ENCODE data around the gene RPP25L.

The RPP25L gene

DNA sequence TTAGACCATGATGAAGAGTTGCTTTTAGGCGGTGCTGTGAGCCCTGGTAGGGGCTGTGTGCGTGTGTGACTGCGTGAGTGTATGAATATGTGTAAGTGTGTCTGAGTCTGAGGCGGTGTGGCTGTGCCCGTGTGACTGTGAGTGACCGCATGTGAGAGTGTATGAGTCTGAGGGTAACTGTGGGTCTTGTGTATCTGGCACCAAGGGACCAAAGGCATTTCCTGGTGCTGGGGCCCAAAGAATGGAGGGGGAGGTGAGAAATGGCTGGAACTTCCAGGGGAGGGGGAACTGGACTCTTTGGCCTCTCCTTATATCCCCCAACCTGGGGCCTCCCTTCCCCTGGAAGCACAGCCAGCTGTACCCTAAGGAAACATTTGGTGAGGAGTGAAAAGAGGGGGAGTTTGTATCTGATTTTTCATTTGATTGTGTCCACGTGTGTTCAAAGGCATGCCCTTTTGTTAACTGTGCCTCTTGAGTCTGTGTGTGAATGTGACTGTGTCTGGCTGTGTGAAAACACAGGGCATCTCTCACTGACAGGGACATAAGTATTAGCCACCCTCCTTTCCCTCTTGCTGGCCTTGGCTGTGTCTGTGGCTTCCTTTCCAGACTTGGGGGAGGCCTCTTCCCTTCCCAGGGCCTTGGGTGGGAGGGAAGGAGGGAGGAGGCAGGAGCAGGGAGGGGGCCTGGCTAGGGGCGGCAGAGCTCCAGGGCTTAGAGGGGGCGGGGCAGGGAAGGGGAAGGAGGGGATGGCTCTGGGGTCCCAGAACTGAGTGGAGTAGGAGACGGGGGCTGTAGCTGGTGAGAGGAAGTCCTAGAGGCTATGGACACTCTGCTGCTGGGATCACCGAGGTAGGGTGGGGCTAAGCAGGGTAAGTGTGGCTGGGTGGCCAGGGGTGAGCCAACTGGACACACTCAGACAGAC, 41.5 kb upstream of the RPP25L start:
- H3K4me3 ChIP-seq (ENCODE audit: control insufficient read depth, low read depth, low read length), result no peak overlapping the region
- DNase-seq (ENCODE audit: low read depth), result peak; percentile 41
- TF ChIP-seq, protein P1, sequence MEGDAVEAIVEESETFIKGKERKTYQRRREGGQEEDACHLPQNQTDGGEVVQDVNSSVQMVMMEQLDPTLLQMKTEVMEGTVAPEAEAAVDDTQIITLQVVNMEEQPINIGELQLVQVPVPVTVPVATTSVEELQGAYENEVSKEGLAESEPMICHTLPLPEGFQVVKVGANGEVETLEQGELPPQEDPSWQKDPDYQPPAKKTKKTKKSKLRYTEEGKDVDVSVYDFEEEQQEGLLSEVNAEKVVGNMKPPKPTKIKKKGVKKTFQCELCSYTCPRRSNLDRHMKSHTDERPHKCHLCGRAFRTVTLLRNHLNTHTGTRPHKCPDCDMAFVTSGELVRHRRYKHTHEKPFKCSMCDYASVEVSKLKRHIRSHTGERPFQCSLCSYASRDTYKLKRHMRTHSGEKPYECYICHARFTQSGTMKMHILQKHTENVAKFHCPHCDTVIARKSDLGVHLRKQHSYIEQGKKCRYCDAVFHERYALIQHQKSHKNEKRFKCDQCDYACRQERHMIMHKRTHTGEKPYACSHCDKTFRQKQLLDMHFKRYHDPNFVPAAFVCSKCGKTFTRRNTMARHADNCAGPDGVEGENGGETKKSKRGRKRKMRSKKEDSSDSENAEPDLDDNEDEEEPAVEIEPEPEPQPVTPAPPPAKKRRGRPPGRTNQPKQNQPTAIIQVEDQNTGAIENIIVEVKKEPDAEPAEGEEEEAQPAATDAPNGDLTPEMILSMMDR (conservative IDR thresholded peaks at IDR 0.05; ENCODE audit: control insufficient read depth, insufficient read depth, low read depth, low read length), result no peak

DNA sequence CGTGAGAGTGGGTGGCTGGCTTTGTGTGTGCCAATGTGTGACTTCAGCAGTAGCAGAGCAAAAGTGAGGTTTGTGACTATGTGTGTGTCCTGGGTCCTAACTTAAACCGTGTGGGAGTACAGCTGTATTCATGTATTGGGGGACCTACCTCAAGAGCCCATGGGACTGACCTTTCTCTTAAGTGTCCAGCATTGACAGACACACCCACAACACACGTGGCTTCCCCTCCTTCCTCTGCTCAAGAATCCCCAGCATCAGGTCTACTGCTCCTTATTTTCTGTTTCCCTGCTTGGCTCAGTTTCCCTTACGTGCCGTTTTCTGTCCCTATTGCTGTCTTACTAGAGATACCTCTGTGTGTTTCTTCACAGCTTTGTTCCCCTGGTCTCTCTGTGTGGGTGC, 40.7 kb upstream of the RPP25L start:
- H3K4me3 ChIP-seq (ENCODE audit: control insufficient read depth, low read depth, low read length), result peak overlapping the region; percentile 54
- DNase-seq (ENCODE audit: low read depth), result peak; percentile 26
- TF ChIP-seq, protein P1 (conservative IDR thresholded peaks at IDR 0.05; ENCODE audit: control insufficient read depth, insufficient read depth, low read depth, low read length), result no peak

DNA sequence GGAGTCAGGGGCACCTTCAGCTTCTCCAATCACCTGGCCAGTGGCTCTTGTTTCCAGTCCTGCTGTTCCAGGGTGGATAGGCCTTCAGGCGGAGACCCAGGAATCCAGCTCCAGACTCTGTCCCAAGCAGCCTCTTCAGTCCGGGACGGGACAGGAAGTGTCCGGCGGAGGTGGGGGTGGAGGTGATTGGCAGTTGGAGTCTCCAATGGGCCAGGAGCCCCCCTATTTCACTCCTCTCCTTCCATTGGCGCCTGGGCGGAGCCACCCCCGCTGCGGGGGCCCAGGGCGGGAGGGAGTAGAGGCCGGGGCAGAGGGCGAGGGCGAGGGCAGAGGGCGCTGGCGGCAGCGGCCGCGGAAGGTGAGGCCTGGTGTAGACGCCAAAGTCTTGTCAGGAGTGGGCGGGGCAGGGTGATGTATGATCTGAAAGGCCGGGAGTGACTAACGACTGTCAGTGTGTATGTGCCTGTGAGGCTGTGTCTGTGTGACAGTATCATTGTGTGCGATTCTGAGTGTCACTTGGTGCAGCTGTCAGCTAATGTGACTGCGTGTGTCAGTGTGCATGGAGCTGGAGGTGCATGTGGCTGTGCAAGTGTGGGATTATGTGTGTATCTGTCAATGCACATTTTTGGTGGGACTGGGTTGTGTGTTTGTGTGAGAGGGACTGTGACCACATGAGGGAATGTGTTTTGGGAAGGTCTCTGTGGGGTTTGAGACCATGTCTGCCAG, 40.1 kb upstream of the RPP25L start, which contains the start of gene IL11RA:
TSS of gene IL11RA (plus strand) at position 310 of the 726 bp plus-strand sequence. CDS start 3,033 bp downstream, outside the sequence.
- peak within 1 kb of the TSS; percentile 54 for H3K4me3 ChIP-seq (ENCODE audit: control insufficient read depth, low read depth, low read length)
- TF ChIP-seq, protein P1 (conservative IDR thresholded peaks at IDR 0.05; ENCODE audit: control insufficient read depth, insufficient read depth, low read depth, low read length), result no peak
- peak; percentile 86 for DNase-seq (ENCODE audit: low read depth)

DNA sequence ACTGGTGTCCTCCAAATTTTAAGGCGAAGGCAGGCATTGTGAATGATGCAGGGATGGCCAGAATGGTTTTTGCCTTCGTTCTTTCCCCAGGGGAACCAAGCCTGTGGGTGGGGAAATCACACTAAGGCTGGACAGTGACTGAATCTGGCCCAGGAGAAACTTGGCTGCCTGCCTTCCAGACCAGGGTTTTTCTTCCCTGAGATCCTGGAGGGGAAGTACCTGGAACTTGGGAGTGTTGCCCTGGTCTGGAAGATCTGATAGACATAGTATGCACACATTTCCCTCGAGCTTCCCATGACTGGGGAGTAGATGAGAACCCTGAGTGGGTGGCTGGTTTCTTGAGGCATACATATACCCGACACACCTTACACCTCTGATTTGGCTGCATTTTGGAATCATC, 39.4 kb upstream of the RPP25L start:
- peak overlapping the region; percentile 54 for H3K4me3 ChIP-seq (ENCODE audit: control insufficient read depth, low read depth, low read length)
- DNase-seq (ENCODE audit: low read depth), result peak; percentile 72
- TF ChIP-seq, protein P1 (conservative IDR thresholded peaks at IDR 0.05; ENCODE audit: control insufficient read depth, insufficient read depth, low read depth, low read length), result no peak

DNA sequence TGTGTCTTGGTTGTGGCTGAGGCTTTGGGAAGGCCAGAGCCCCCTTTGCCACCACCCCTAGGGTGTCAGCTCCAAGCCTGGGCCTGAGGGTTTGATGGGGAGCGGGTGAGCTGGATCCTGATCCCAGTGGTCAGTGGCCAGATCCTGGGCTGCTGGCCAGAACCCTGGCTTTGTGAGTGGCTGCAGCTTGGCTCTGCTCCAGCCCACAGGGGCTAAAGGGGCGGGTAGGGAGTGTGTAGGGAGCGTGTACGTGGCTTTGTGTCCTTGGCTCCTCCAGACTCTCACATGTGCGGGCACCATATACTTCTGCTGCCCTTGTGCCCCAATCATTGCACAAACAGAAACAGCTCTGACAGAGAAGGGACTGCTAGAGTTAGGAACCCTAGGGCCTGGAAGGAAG, 38.9 kb upstream of the RPP25L start:
- TF ChIP-seq, protein P1 (conservative IDR thresholded peaks at IDR 0.05; ENCODE audit: control insufficient read depth, insufficient read depth, low read depth, low read length), result no peak
- no peak overlapping the region for H3K4me3 ChIP-seq (ENCODE audit: control insufficient read depth, low read depth, low read length)
- peak; percentile 40 for DNase-seq (ENCODE audit: low read depth)

DNA sequence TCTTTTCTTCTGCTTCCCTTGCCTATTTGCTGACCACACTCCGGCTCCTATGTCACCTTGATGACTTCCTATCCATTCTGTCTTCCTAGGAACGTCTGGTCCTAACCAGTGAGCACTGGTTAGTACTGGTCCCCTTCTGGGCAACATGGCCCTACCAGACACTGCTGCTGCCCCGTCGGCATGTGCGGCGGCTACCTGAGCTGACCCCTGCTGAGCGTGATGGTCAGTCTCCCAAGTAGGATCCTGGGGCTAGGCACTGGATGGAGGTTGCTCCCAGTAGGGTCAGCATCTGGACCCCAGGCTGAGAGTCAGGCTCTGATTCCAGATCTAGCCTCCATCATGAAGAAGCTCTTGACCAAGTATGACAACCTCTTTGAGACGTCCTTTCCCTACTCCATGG, 36.8 kb upstream of the RPP25L start:
- TF ChIP-seq, protein P1 (conservative IDR thresholded peaks at IDR 0.05; ENCODE audit: control insufficient read depth, insufficient read depth, low read depth, low read length), result no peak
- H3K4me3 ChIP-seq (ENCODE audit: control insufficient read depth, low read depth, low read length), result no peak overlapping the region
- no peak for DNase-seq (ENCODE audit: low read depth)

Data from fibroblast of mammary gland (primary cell).